Measurements from ENCODE around the gene VPS9D1.

VPS9D1 gene

DNA sequence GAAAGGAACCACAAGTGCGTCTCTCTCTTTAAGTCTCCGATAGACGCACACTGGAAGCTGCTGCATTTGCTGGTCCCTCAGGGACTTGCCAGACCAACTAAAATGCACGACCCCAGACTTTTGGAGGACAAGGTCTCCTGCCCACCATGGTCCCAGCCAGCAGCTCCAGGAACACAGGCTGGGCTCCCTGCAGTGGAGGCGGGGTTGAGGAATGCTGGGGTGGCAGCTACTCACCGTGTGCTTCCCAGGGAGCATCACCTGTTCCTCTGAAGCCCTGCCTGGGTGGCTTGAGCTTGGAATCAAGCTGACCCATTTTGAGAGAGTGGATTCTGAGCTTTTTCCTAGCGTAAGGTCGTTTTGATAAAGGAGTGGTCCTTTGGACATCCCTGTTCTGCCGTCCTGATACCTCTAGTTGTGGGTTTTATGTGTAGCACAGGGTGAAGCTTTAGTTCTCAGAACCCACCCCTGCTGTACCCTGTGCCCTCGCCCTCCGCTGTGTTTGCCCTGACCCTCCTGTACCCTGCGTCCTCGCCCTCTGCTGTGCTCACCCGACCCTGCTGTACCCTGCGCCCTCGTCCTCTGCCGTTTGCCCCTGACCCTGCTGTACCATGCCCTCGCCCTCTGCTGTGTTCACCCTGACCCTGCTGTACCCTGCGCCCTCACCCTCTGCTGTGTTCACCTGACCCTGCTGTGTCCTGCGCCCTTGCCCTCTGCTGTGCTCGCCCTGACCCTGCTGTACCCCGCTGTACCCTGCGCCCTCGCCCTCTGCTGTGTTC lies 11.6 kb upstream of the VPS9D1 start:
- DNase-seq: no peak

- DNase-seq: no peak
Observed at GRCh38 chr16:89730610-89731234, 10.0 kb upstream of the VPS9D1 start.

DNA sequence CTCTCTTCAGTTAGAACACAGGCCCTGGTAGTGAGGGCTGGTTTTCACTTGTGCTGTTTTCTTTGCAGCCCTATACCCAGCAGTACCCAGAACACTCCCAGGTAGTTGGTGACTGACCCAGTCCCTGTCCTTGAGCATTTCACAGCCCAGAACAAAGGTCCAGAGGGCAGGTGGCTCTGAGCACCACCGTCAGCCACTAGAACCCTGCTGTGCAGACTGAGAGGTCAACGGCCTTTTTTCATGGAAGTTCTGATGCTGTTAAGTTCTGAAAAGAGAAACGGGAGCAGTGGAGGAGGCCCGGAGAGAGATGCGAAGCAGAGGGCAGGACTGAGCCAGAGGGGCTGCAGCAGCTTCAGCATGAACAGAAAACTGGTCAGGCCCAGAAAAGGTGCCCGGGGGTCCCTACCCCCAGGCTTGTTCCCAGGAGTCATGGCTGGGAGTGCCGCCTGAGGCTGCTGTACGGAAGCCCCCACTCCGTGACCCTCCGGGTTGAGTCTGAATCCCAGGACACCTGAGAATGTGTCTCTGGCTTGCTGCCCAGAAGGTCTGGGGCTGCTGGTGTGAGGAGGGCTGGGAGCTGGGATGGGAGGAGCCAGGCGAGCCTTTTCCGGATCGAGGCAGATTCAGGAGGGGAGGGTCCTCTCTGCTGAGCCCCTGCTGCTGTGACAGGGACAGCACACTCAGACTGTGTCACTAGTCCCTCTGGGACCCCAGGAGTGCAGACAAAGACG lies 9.3 kb upstream of the VPS9D1 start:
- DNase-seq: no peak

DNA sequence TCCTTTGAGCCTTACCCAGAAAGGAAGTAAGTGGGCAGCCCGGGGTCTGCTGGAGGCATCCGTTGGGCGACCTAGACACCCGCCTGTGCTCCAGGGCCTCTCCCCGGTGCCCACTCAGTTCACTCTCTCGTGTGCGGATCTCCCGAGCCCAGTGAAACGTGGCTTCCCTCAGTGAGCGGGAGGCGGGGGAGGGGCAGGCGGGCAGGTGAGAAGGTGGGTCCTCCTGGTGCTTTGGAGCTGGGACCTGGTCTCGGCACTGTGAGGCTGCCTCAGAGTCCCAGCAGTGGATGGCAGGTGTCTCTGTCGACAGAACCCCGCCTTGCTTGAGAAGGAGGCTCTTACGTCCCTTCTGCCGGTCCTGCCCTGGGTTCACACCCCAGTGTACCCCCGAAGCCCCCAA lies 8.6 kb upstream of the VPS9D1 start:
- no peak for DNase-seq

GRCh38 chr16:89727406-89728120 lies 6.9 kb upstream of the VPS9D1 start:
- no peak for DNase-seq

DNA sequence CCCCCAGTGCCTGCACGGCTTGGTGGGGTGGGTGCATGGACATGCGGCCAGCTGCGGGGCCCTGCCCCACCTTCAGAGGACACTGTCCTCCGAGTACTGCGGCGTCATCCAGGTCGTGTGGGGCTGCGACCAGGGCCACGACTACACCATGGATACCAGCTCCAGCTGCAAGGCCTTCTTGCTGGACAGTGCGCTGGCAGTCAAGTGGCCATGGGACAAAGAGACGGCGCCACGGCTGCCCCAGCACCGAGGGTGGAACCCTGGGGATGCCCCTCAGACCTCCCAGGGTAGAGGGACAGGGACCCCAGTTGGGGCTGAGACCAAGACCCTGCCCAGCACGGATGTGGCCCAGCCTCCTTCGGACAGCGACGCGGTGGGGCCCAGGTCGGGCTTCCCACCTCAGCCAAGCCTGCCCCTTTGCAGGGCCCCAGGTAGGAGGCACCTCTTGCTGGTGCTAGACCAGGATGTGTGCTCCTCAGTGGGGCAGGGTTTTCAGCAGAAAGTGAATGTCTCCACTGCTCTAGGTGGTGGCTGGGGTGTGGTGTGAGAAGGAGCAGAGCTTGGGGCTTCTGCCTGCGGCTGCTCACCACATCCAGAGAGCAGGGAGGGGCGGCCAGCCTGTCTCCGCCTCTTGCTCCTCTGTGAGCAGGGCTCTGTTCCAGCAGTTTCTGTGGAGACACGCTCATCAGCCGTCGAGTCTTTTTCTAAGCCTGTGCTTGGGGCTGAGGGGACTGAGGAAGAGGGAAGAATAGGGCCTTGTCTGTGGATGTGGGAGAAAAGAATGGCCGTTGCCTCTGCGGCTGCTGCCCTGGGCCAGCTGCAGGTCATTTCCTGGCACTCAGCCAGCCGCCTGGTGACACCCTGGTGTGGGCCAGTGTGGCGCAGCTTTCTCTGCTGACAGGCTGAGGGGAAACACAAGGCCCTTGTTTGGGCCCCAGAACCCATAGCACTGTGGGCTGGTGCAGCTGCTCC lies 2.9 kb upstream of the VPS9D1 start:
- peak; percentile 85 to 86 for DNase-seq

GRCh38 chr16:89722392-89723278 lies 1.9 kb upstream of the VPS9D1 start:
- DNase-seq: peak; percentile 81 to 86

GRCh38 chr16:89721546-89722391 lies 1.1 kb upstream of the VPS9D1 start:
- DNase-seq: peak; percentile 90 to 93

DNA sequence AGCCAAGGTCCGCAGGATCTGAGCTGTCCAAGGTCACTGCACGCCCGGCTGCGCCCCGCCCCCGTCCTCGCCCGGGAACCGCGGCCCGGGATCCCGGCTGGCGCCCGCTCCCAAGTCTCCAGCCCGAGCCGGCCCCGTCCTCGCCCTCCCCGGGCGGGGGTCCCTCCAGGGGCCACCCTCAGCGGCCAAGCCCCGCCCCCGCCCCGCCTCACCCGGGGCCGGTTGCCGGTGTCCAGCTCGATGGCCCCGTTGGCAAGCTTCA lies 216 bp downstream of the VPS9D1 start:
- no peak for DNase-seq

DNA sequence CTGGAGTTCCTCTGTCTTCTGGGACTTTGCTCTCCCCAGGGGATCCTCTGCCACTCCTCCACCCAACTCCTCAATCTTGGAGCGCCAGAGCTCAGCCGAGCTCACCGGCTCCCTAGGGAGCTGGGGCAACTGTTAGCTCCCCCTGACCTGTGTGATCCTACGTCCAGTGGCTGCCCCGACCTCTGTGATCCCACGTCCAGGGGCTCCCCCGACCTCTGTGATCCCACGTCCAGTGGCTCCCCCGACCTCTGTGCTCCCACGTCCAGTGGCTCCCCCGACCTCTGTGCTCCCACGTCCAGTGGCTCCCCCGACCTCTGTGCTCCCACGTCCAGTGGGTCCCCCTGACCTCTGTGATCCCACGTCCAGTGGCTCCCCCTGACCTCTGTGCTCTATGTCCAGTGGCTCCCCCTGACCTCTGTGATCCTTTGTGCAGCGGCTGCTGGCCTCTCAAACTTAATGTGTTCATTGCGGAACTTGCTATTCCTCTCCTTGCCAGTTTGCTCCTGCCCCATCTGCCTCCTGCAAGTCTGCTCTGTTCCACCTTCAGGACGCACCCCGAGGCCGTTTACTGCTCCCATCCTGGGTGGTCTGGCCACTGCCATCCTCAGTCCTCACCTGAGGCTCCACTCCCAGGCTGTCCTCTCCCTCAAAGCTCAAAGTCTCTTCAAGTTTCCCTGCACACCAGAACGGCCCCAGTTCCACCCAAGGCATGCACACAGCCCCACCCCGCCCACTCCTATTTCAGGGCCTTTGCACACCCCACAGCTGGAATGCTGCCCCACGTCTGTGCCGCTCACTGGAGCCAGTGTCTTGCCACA lies 2.8 kb downstream of the VPS9D1 start:
- DNase-seq: no peak

- DNase-seq: no peak
Observed at GRCh38 chr16:89716916-89717687, 3.6 kb downstream of the VPS9D1 start.

DNA sequence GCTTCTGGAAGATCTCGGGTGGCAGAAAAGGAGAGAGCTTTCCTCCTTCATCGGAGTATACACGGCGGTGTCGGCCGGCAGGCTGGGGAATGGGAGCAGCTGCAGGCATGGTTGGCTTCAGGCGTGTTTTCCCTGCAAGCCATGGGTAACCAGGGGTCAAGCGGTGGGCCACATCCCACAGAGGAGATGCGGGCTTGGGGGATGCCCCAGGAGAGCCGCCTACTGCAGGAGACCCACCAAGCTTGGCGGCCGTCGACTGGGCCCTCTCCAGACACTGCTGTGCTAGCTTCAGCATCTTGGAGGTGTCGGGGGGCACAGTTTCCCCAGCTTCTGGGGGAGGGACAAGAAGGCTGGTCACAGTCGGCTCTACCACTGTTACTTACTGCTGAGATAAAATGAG lies 4.2 kb downstream of the VPS9D1 start:
- no peak for DNase-seq

DNA sequence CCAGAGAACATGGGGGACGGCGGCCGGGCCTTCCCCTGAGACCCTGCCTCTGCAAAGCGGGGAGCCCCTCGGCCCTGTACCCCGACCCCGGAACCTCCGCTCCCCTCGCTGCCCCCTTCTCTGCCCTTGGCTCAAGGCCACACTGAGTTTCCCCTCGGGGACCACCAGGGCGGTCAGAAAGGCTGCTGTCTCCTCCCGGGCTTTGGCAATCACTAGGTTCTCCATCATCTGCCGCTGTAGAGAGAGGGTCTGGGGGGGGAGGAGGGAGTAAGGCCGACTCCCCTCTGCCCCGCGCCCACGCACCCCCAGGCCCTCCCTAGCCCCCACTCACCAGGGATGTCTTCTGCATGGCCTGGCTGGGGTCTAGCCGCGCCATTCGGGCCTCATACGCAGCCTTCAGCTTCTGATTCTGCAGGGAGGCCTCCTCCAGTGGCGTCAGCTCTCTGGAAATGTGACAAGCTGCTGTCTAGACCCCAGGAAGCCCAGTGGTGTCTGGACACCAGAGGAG lies 8.4 kb downstream of the VPS9D1 start:
- DNase-seq: no peak

GRCh38 chr16:89711601-89712273 lies 9.0 kb downstream of the VPS9D1 start:
- peak; percentile 67 to 73 for DNase-seq

- no peak for DNase-seq
Observed at GRCh38 chr16:89710709-89711564, 9.8 kb downstream of the VPS9D1 start.

GRCh38 chr16:89709716-89710432 lies 10.8 kb downstream of the VPS9D1 start:
- DNase-seq: no peak

All from CD4-positive, alpha-beta T cell treated with Interleukin-1 beta for 1 hour (primary cell).